Body of pancreas (tissue), 4 donors: ENCODE data around the gene CST8.

Source experiments
- CTCF ChIP-seq, 7 experiments: fragments of 450-650 bp in 4 of 7; fragments of 200-600 bp in 3 of 7; sonication (generic) in 3 of 7; IDR thresholded peaks; one replicate each; pipeline ENCODE4 v1.5.1; 2016 to 2019; ENCODE audit warnings: antibody characterized with exemption in 7 of 7
- POLR2A ChIP-seq, 3 donors: fragments of 450-650 bp; IDR thresholded peaks; one replicate each; pipeline ENCODE4 v1.6.1; 2016; ENCODE audit warnings: antibody characterized with exemption in 3 of 3, mild to moderate bottlenecking in 2 of 3

- no peak for TF ChIP-seq CTCF (IDR thresholded peaks at IDR 0.05)
- no peak for TF ChIP-seq POLR2A (IDR thresholded peaks at IDR 0.05)
Measured at GRCh38 chr20:23455639-23456038, 35.3 kb upstream of the CST8 start.
